Activated naive CD8-positive, alpha-beta T cell treated with anti-CD3 and anti-CD28 coated beads for 36 hours (primary cell): Measurements from ENCODE around the gene CLEC14A. TPM values are rescaled to one million over a fixed set of nuclear protein-coding genes. Genes with fewer than 3 reads are reported as not detected.

Experiments used
- DNase-seq: peaks from one replicate; pipeline ENCODE4 v3.0.0; 2021
- H3K27ac Mint-ChIP-seq: one replicate; pipeline ENCODE4 v1.8.0; 2022; ENCODE audit warnings: mild to moderate bottlenecking, moderate library complexity, mixed read lengths
- H3K27me3 Mint-ChIP-seq: one replicate; pipeline ENCODE4 v1.8.0; 2022; ENCODE audit warnings: mild to moderate bottlenecking, mixed read lengths
- H3K36me3 Mint-ChIP-seq: one replicate; pipeline ENCODE4 v1.8.0; 2021; ENCODE audit warnings: mild to moderate bottlenecking, mixed read lengths
- H3K4me1 Mint-ChIP-seq: one replicate; pipeline ENCODE4 v1.8.0; 2021; ENCODE audit warnings: mixed read lengths
- H3K4me3 Mint-ChIP-seq: one replicate; pipeline ENCODE4 v1.8.0; 2022; ENCODE audit warnings: mild to moderate bottlenecking, moderate library complexity, mixed read lengths
- H3K9me3 Mint-ChIP-seq: one replicate; pipeline ENCODE4 v1.8.0; 2022; ENCODE audit warnings: mixed read lengths
- total RNA-seq, 2 experiments: library from RNA; stranded (reverse); gene quantifications; one replicate each; pipeline ENCODE4 v1.2.3, GENCODE V29; 2021

Gene CLEC14A
- total RNA-seq, 2 experiments from 2014 or later = not detected

DNA sequence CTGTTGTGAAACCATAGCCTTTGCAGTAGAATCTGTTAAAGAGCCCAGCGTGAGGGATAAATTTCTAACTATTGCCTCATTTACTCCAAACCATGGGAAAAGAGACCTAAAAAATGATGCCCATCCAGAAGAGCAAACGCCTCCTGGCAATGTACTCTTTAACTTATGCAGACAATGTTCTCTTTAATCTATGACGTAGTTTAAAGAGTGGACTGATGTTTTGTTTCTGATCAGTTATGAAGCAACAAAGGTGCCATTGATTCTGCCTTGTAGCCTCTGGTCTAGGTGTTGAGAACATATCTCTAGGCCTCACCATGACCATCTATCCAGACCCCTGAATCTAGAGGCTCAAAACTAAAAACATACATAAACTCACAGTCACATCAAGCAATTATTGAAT lies 34.8 kb downstream of the CLEC14A start:
- Mint-ChIP-seq H3K4me1 (no peaks in the 10 kb centered on the region), H3K27me3 (peaks cover 10% of the 10 kb centered on the region), H3K9me3 (no peaks in the 10 kb centered on the region), H3K36me3 (no peaks in the 10 kb centered on the region), H3K4me3 (no peak overlapping the region), H3K27ac (no peak overlapping the region)
- no peak for DNase-seq

DNA sequence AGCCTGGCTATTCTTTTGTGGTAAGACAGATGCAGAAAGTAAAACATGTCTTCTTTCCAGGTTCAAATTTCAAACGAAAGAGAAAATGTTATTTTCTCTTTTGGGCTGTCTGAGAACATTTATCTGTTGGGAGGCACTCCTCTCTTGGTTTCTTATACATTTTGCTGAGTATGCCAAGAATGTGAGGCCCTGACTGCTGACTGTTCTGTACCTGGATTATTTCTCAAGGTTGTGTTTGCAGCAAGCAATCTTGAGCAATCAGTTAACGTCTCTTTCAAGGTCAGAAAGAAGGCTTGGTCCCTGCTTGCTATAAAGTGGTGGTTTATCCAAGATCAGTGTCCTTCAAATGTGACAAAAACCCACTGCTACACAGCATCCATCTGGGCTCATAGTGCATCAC lies 38.3 kb downstream of the CLEC14A start:
- Mint-ChIP-seq H3K36me3 (no peaks in the 10 kb centered on the region), H3K9me3 (no peaks in the 10 kb centered on the region), H3K27me3 (peaks cover 24% of the 10 kb centered on the region), H3K4me1 (no peaks in the 10 kb centered on the region), H3K27ac (no peak overlapping the region), H3K4me3 (no peak overlapping the region)
- no peak for DNase-seq

DNA sequence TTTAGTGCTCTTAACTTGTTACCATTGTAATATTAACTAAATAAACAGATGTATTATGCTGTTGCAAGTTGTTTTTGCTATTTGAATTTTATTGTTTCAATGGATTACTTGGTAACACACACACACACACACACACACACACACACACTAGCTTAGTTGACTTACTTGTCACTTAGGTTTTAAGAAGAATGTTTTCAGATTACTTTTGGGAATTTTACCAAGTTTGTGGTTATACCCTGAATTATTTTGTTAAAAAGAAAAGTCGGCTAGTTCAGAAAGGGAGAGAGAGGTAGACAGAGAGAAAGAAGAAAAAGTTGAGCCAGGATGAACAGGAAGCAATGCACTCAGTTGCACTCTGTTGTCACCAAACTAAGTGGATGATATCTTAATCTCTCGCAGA lies 42.9 kb downstream of the CLEC14A start:
- Mint-ChIP-seq H3K36me3 (no peaks in the 10 kb centered on the region), H3K4me3 (no peak overlapping the region), H3K9me3 (no peaks in the 10 kb centered on the region), H3K4me1 (peaks cover 20% of the 10 kb centered on the region), H3K27ac (no peak overlapping the region), H3K27me3 (peaks cover 58% of the 10 kb centered on the region)
- DNase-seq = no peak

- peaks cover 20% of the 10 kb centered on the region for H3K4me1 Mint-ChIP-seq
- no peak overlapping the region for H3K27ac Mint-ChIP-seq
- H3K9me3 Mint-ChIP-seq = no peaks in the 10 kb centered on the region
- peaks cover 4% of the 10 kb centered on the region for H3K36me3 Mint-ChIP-seq
- DNase-seq = no peak
- H3K4me3 Mint-ChIP-seq = peak overlapping the region; percentile 11
- peaks cover 67% of the 10 kb centered on the region for H3K27me3 Mint-ChIP-seq
Measured at GRCh38 chr14:38212111-38212510, 43.8 kb downstream of the CLEC14A start.

DNA sequence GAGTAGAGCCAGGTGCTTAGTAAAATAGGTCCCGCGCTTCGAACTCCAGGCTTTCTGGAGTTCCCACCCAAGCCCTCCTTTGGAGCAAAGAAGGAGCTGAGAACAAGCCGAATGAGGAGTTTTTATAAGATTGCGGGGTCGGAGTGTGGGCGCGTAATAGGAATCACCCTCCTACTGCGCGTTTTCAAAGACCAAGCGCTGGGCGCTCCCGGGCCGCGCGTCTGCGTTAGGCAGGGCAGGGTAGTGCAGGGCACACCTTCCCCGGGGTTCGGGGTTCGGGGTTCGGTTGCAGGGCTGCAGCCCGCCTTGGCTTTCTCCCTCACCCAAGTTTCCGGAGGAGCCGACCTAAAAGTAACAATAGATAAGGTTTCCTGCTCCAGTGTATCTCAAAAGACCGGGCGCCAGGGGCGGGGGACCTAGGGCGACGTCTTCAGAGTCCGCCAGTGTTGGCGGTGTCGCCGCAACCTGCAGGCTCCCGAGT lies 44.6 kb downstream of the CLEC14A start:
- DNase-seq = peak; percentile 3

DNA sequence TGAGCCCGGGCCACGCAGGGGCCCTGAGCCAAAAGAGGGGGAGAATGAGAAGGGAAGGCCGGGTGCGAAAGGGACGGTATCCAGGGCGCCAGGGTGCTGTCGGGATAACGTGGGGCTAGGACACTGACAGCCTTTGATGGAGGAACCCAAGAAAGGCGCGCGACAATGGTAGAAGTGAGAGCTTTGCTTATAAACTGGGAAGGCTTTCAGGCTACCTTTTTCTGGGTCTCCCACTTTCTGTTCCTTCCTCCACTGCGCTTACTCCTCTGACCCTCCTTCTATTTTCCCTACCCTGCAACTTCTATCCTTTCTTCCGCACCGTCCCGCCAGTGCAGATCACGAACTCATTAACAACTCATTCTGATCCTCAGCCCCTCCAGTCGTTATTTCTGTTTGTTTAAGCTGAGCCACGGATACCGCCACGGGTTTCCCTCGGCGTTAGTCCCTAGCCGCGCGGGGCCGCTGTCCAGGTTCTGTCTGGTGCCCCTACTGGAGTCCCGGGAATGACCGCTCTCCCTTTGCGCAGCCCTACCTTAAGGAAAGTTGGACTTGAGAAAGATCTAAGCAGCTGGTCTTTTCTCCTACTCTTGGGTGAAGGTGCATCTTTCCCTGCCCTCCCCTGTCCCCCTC lies 45.2 kb downstream of the CLEC14A start:
- H3K27ac Mint-ChIP-seq = no peak overlapping the region
- H3K4me3 Mint-ChIP-seq = peak overlapping the region; percentile 33
- peaks cover 20% of the 10 kb centered on the region for H3K4me1 Mint-ChIP-seq
- peaks cover 74% of the 10 kb centered on the region for H3K27me3 Mint-ChIP-seq
- peaks cover 5% of the 10 kb centered on the region for H3K36me3 Mint-ChIP-seq
- H3K9me3 Mint-ChIP-seq = peaks cover 2% of the 10 kb centered on the region
- DNase-seq = no peak

More for the DNA sequence above, 44.6 kb downstream of the CLEC14A start:
- peaks cover 5% of the 10 kb centered on the region for H3K36me3 Mint-ChIP-seq
- H3K27ac Mint-ChIP-seq = no peak overlapping the region
- H3K4me1 Mint-ChIP-seq = peaks cover 20% of the 10 kb centered on the region
- no peak overlapping the region for H3K4me3 Mint-ChIP-seq
- no peaks in the 10 kb centered on the region for H3K9me3 Mint-ChIP-seq
- H3K27me3 Mint-ChIP-seq = peaks cover 74% of the 10 kb centered on the region

- peaks cover 2% of the 10 kb centered on the region for H3K9me3 Mint-ChIP-seq
- peaks cover 20% of the 10 kb centered on the region for H3K4me1 Mint-ChIP-seq
- DNase-seq = peak; percentile 1
- peak overlapping the region; percentile 51 for H3K4me3 Mint-ChIP-seq
- peaks cover 5% of the 10 kb centered on the region for H3K36me3 Mint-ChIP-seq
- H3K27ac Mint-ChIP-seq = no peak overlapping the region
- peaks cover 70% of the 10 kb centered on the region for H3K27me3 Mint-ChIP-seq
Measured at GRCh38 chr14:38209572-38210557, 46.0 kb downstream of the CLEC14A start.

DNA sequence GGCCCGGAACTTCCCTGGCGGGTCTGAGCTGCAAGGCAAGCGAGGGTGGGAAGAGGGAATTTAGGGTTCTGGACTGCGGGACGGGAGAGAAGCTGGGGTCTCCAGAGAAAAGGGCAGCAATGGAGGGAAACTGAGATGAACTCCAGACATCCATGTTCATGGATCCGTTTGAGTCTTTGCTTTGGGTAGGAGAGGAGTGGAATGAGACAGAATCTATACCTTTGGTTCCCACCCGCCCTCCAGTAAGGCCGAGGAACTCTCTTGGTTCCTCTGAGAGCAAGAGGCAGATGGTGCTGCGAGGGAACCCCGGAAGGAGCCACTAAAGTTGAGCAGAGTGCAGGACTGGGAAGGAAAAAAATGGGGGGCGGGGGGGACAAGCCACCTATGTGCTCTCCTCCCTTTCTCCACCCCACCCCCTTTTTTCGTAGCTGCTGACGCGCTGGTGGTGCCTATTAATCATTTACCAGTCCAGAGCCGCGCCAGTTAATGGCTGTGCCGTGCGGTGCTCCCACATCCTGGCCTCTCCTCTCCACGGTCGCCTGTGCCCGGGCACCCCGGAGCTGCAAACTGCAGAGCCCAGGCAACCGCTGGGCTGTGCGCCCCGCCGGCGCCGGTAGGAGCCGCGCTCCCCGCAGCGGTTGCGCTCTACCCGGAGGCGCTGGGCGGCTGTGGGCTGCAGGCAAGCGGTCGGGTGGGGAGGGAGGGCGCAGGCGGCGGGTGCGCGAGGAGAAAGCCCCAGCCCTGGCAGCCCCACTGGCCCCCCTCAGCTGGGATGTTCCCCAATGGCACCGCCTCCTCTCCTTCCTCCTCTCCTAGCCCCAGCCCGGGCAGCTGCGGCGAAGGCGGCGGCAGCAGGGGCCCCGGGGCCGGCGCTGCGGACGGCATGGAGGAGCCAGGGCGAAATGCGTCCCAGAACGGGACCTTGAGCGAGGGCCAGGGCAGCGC lies 47.0 kb downstream of the CLEC14A start:
- peaks cover 2% of the 10 kb centered on the region for H3K9me3 Mint-ChIP-seq
- peaks cover 5% of the 10 kb centered on the region for H3K36me3 Mint-ChIP-seq
- no peak overlapping the region for H3K27ac Mint-ChIP-seq
- H3K27me3 Mint-ChIP-seq = peaks cover 66% of the 10 kb centered on the region
- H3K4me3 Mint-ChIP-seq = peak overlapping the region; percentile 72
- DNase-seq = peak; percentile 35
- H3K4me1 Mint-ChIP-seq = peaks cover 20% of the 10 kb centered on the region

GRCh38 chr14:38207736-38208617 lies 47.9 kb downstream of the CLEC14A start, which contains the start of gene SSTR1:
TSS of gene SSTR1 (plus strand) at chr14:38207904. CDS start at chr14:38209390, 1,486 bp downstream.
- Mint-ChIP-seq H3K27ac (no peak within 1 kb of the TSS), H3K36me3 (peaks cover 5% of the 10 kb centered on the region), H3K4me3 (peak within 1 kb of the TSS; percentile 72), H3K27me3 (peaks cover 58% of the 10 kb centered on the region), H3K9me3 (peaks cover 2% of the 10 kb centered on the region), H3K4me1 (peaks cover 20% of the 10 kb centered on the region)
- DNase-seq = peak; percentile 5

GRCh38 chr14:38207377-38207735 lies 48.5 kb downstream of the CLEC14A start:
- no peak for DNase-seq
- H3K4me3 Mint-ChIP-seq = no peak overlapping the region
- H3K27ac Mint-ChIP-seq = no peak overlapping the region
- peaks cover 5% of the 10 kb centered on the region for H3K36me3 Mint-ChIP-seq
- H3K27me3 Mint-ChIP-seq = peaks cover 57% of the 10 kb centered on the region
- peaks cover 20% of the 10 kb centered on the region for H3K4me1 Mint-ChIP-seq
- peaks cover 2% of the 10 kb centered on the region for H3K9me3 Mint-ChIP-seq

- peaks cover 2% of the 10 kb centered on the region for H3K9me3 Mint-ChIP-seq
- H3K4me1 Mint-ChIP-seq = peaks cover 19% of the 10 kb centered on the region
- peaks cover 52% of the 10 kb centered on the region for H3K27me3 Mint-ChIP-seq
- H3K27ac Mint-ChIP-seq = no peak overlapping the region
- H3K36me3 Mint-ChIP-seq = peaks cover 5% of the 10 kb centered on the region
- H3K4me3 Mint-ChIP-seq = no peak overlapping the region
- no peak for DNase-seq
Measured at GRCh38 chr14:38206689-38207376, 49.1 kb downstream of the CLEC14A start.

GRCh38 chr14:38205949-38206665 lies 49.8 kb downstream of the CLEC14A start:
- no peak overlapping the region for H3K27ac Mint-ChIP-seq
- peaks cover 2% of the 10 kb centered on the region for H3K9me3 Mint-ChIP-seq

More at GRCh38 chr14:38205949-38206665, 49.8 kb downstream of the CLEC14A start:
- Mint-ChIP-seq H3K4me1 (peaks cover 18% of the 10 kb centered on the region), H3K36me3 (peaks cover 5% of the 10 kb centered on the region), H3K27me3 (peaks cover 45% of the 10 kb centered on the region), H3K4me3 (no peak overlapping the region)
- DNase-seq = no peak
